ENCODE results near the gene PLCG1. TPM values are rescaled to one million over a fixed set of nuclear protein-coding genes. Genes with fewer than 3 reads are reported as not detected.
A peak's percentile ranks its signal among the peaks of the same experiment; 100 is the strongest.

The PLCG1 gene
- total and polyA plus RNA-seq, 4 donors, result 2.0 to 30.4 (median 16.1) TPM

- no peak for TF ChIP-seq GABPA (IDR thresholded peaks at IDR 0.05 in 1 of 2, conservative IDR thresholded peaks at IDR 0.05 in 1 of 2)
Observed at GRCh38 chr20:41135888-41136679, 1.3 kb upstream of the PLCG1 start (continued).

GRCh38 chr20:41137614-41138474 is 501 bp downstream of the PLCG1 start:
- 6% methylated on average over 66 of the region's 66 CpGs for WGBS
- Histone ChIP-seq H3K9me3 (ENCODE audit: control insufficient read depth in 4 of 4, low read length in 3 of 4) (no peaks in the 10 kb centered on the region), H3K4me3 (ENCODE audit: low read depth in 1 of 3, low read length in 3 of 3) (peak overlapping the region; percentile 45 to 90 (median 72)), H3K36me3 (ENCODE audit: control insufficient read depth in 4 of 4, insufficient read depth in 3 of 4, low read depth in 1 of 4, low read length in 3 of 4) (no peaks in the 10 kb centered on the region), H3K27ac (ENCODE audit: low read depth in 1 of 2, low read length in 2 of 2) (peak overlapping the region; percentile 80 to 92), H3K4me1 (ENCODE audit: control insufficient read depth in 4 of 4, insufficient read depth in 4 of 4, low read length in 3 of 4) (peaks cover 0 to 27% (median 13%) of the 10 kb centered on the region in 4 donors), H3K9ac (ENCODE audit: low read depth in 1 of 2, low read length in 2 of 2) (peak overlapping the region; percentile 2 to 85), H3K27me3 (ENCODE audit: control insufficient read depth in 4 of 4, insufficient read depth in 4 of 4, low read length in 3 of 4) (no peaks in the 10 kb centered on the region)
- peak; percentile 64 for DNase-seq (ENCODE audit: low spot score)
- no peak for TF ChIP-seq JUND (IDR thresholded peaks at IDR 0.05)
- no peak for TF ChIP-seq YY1 (IDR thresholded peaks at IDR 0.05)
- TF ChIP-seq SP1 (IDR thresholded peaks at IDR 0.05), result no peak
- no peak for TF ChIP-seq FOXA1 (IDR thresholded peaks at IDR 0.05)
- TF ChIP-seq ATF3 (IDR thresholded peaks at IDR 0.05), result no peak
- TF ChIP-seq RXRA (IDR thresholded peaks at IDR 0.05), result no peak
- no peak for TF ChIP-seq RAD21 (IDR thresholded peaks at IDR 0.05)
- no peak for TF ChIP-seq ZBTB33 (IDR thresholded peaks at IDR 0.05)
- no peak for TF ChIP-seq REST (IDR thresholded peaks at IDR 0.05)
- TF ChIP-seq TAF1 (conservative IDR thresholded peaks at IDR 0.05), result no peak
- TF ChIP-seq HNF4A (conservative IDR thresholded peaks at IDR 0.05), result no peak
- no peak for TF ChIP-seq GABPA (IDR thresholded peaks at IDR 0.05 in 1 of 2, conservative IDR thresholded peaks at IDR 0.05 in 1 of 2)
- no peak for TF ChIP-seq HNF4G (IDR thresholded peaks at IDR 0.05)
- no peak for TF ChIP-seq EGR1 (IDR thresholded peaks at IDR 0.05; ENCODE audit: low read depth in 2 of 2)
- TF ChIP-seq NR2F2 (IDR thresholded peaks at IDR 0.05), result no peak

All from liver (tissue), 9 donors.